ENCODE measurements around the gene PLEKHG7. TPM values are rescaled to one million over a fixed set of nuclear protein-coding genes. Genes with fewer than 3 reads are reported as not detected.
"Not testable (repeated sequence)": the region's sequence is repeated elsewhere in the genome, so short reads cannot be mapped to it uniquely, and the experiment has no call there.

Gene PLEKHG7
- total and polyA plus RNA-seq, 2 donors (not counting 1 experiment from before 2014, with no cell fraction given) = 7.5 to 23.2 TPM

DNA sequence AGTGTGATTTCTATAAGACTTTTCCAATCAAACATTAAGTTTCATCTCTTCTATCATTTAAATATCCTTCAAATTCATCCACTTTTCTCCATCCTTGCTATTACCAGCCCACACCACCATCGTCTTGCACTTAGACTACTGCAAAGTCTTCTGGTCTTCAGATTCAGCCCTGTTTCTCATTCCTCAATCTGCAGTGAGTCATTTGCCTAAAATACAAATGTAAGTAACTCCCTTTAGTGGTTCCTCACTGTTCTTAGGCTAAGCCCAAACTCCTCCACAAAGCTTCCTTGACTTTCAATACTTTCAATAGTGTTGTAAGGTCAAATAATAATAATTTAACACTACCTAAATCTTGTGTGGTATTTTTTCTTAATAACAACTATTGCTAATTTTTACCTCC lies 83.3 kb downstream of the PLEKHG7 start:
- Histone ChIP-seq H3K4me1 (ENCODE audit: control insufficient read depth in 2 of 2, insufficient read depth in 2 of 2, low read length in 2 of 2) (no peaks in the 10 kb centered on the region), H3K79me2 (ENCODE audit: control insufficient read depth, insufficient read depth, low read length) (no peaks in the 10 kb centered on the region), H3K4me2 (replicated peaks; ENCODE audit: low read depth, low read length, poor library complexity, severe bottlenecking) (no peak overlapping the region), H3K27ac (ENCODE audit: low read length in 2 of 2) (no peak overlapping the region), H3K4me3 (ENCODE audit: control extremely low read depth in 1 of 5, extremely low read depth in 1 of 5, insufficient read depth in 1 of 5, low read depth in 2 of 5, low read length in 4 of 5) (no peak overlapping the region), H3K36me3 (replicated peaks in 1 of 2; ENCODE audit: control extremely low read depth in 1 of 2, control insufficient read depth in 1 of 2, extremely low read depth in 1 of 2, insufficient read depth in 2 of 2, low read length in 1 of 2) (peaks cover 3 to 7% of the 10 kb centered on the region in 2 experiments), H2AFZ (ENCODE audit: insufficient read depth, low read depth, low read length, poor library complexity, severe bottlenecking) (no peak overlapping the region), H3K27me3 (replicated peaks in 1 of 4; ENCODE audit: control extremely low read depth in 1 of 4, control insufficient read depth in 3 of 4, insufficient read depth in 4 of 4, low read length in 3 of 4) (no peaks in the 10 kb centered on the region), H3K9me3 (ENCODE audit: control extremely low read depth in 1 of 3, control insufficient read depth in 2 of 3, insufficient read depth in 1 of 3, low read length in 2 of 3) (no peaks in the 10 kb centered on the region), H4K20me1 (ENCODE audit: control insufficient read depth, insufficient read depth, low read length, poor library complexity, severe bottlenecking) (no peaks in the 10 kb centered on the region), H3K9ac (ENCODE audit: low read length) (no peak overlapping the region)
- WGBS (ENCODE audit: insufficient coverage) = 86% methylated on average over 1 of the region's 1 CpG
- ATAC-seq (ENCODE audit: low read depth) (no peak), DNase-seq (no peak)
- Mint-ChIP-seq H3K27ac (no peak overlapping the region), H3K27me3 (no peaks in the 10 kb centered on the region), H3K4me1 (no peaks in the 10 kb centered on the region), H3K9me3 (ENCODE audit: insufficient read depth) (peaks cover 2% of the 10 kb centered on the region), H3K4me3 (no peak overlapping the region)
- POLR2A ChIA-PET = no interaction called here
- no peak for TF ChIP-seq EZH2 (IDR thresholded peaks at IDR 0.05; ENCODE audit: borderline replicate concordance, insufficient read depth, low read depth, low read length, poor library complexity, severe bottlenecking)
- TF ChIP-seq CTCF (IDR thresholded peaks at IDR 0.05) = no peak
- intact Hi-C loops (cut with micrococcal nuclease) = loop anchor here (5.0 to 10.0 kb wide), 3 partner anchors 311 to 1421 kb away; no protein-coding TSS in a partner anchor
- CTCF ChIA-PET = interaction anchor here (0.7 to 4.2 kb wide), 19 partner anchors 8 to 1316 kb away, joined by 3 to 53 read pairs (median 5); partner anchors contain the start of gene MRPL42

GRCh38 chr12:92794356-92794755 lies 91.6 kb downstream of the PLEKHG7 start:
- H3K27ac Mint-ChIP-seq; intact Hi-C loops (cut with micrococcal nuclease); H4K20me1 ChIP-seq (ENCODE audit: control insufficient read depth, insufficient read depth, low read length, poor library complexity, severe bottlenecking); H3K27me3 Mint-ChIP-seq; H2AFZ ChIP-seq (ENCODE audit: insufficient read depth, low read depth, low read length, poor library complexity, severe bottlenecking); ATAC-seq (ENCODE audit: low read depth); H3K4me1 ChIP-seq (ENCODE audit: control insufficient read depth in 2 of 2, insufficient read depth in 2 of 2, low read length in 2 of 2); POLR2A ChIA-PET; H3K9me3 ChIP-seq (ENCODE audit: control extremely low read depth in 1 of 3, control insufficient read depth in 2 of 3, insufficient read depth in 1 of 3, low read length in 2 of 3); H3K79me2 ChIP-seq (ENCODE audit: control insufficient read depth, insufficient read depth, low read length); H3K27me3 ChIP-seq (replicated peaks in 1 of 4; ENCODE audit: control extremely low read depth in 1 of 4, control insufficient read depth in 3 of 4, insufficient read depth in 4 of 4, low read length in 3 of 4); H3K9ac ChIP-seq (ENCODE audit: low read length); DNase-seq; H3K27ac ChIP-seq (ENCODE audit: low read length in 2 of 2); H3K4me2 ChIP-seq (replicated peaks; ENCODE audit: low read depth, low read length, poor library complexity, severe bottlenecking); H3K4me1 Mint-ChIP-seq; H3K4me3 ChIP-seq (ENCODE audit: control extremely low read depth in 1 of 5, extremely low read depth in 1 of 5, insufficient read depth in 1 of 5, low read depth in 2 of 5, low read length in 4 of 5); H3K4me3 Mint-ChIP-seq: not testable (repeated sequence)
- CTCF ChIA-PET = interaction anchor here (1.4 kb wide), 1 partner anchor 9 kb away, joined by 5 read pairs; no protein-coding TSS in a partner anchor
- WGBS (ENCODE audit: insufficient coverage) = no CpG with 5 or more reads among the region's 5 CpGs
- peaks cover 14% of the 10 kb centered on the region for H3K9me3 Mint-ChIP-seq (ENCODE audit: insufficient read depth)
- peaks cover 3 to 12% of the 10 kb centered on the region in 2 experiments for H3K36me3 ChIP-seq (replicated peaks in 1 of 2; ENCODE audit: control extremely low read depth in 1 of 2, control insufficient read depth in 1 of 2, extremely low read depth in 1 of 2, insufficient read depth in 2 of 2, low read length in 1 of 2)

Data from B cell (primary cell).